ENCODE data around the gene KLK15.

- TF ChIP-seq POLR2AphosphoS5 (IDR thresholded peaks at IDR 0.05; ENCODE audit: insufficient read depth, low read depth, low read length) (no peak), MAX (IDR thresholded peaks at IDR 0.05; ENCODE audit: insufficient read depth, insufficient read length) (no peak), MYC (IDR thresholded peaks at IDR 0.05; ENCODE audit: low read depth, low read length) (no peak), POLR2A (IDR thresholded peaks at IDR 0.05; ENCODE audit: low read depth, low read length) (no peak), EZH2 (IDR thresholded peaks at IDR 0.05; ENCODE audit: borderline replicate concordance, low read depth, low read length, severe bottlenecking) (no peak), FOS (IDR thresholded peaks at IDR 0.05; ENCODE audit: borderline replicate concordance, insufficient read depth, low read length) (no peak)
- TF ChIP-seq, protein P1, sequence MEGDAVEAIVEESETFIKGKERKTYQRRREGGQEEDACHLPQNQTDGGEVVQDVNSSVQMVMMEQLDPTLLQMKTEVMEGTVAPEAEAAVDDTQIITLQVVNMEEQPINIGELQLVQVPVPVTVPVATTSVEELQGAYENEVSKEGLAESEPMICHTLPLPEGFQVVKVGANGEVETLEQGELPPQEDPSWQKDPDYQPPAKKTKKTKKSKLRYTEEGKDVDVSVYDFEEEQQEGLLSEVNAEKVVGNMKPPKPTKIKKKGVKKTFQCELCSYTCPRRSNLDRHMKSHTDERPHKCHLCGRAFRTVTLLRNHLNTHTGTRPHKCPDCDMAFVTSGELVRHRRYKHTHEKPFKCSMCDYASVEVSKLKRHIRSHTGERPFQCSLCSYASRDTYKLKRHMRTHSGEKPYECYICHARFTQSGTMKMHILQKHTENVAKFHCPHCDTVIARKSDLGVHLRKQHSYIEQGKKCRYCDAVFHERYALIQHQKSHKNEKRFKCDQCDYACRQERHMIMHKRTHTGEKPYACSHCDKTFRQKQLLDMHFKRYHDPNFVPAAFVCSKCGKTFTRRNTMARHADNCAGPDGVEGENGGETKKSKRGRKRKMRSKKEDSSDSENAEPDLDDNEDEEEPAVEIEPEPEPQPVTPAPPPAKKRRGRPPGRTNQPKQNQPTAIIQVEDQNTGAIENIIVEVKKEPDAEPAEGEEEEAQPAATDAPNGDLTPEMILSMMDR (IDR thresholded peaks at IDR 0.05; ENCODE audit: extremely low read depth in 1 of 2, insufficient read depth in 1 of 2, low read depth in 1 of 2, low read length in 2 of 2) = no peak
These were observed 57.2 kb downstream of the KLK15 start for GRCh38 chr19:50776131-50776530.

All from endothelial cell of umbilical vein (primary cell).